ENCODE measurements around the gene AGXT. TPM values are rescaled to one million over a fixed set of nuclear protein-coding genes. Genes with fewer than 3 reads are reported as not detected.

Gene AGXT
- total RNA-seq, 1 donor from 2014 or later, result not detected

- H3K9me3 Mint-ChIP-seq, result no peaks in the 10 kb centered on the region
- H3K4me3 Mint-ChIP-seq, result no peak overlapping the region
- H3K27me3 Mint-ChIP-seq (ENCODE audit: low read depth), result no peaks in the 10 kb centered on the region
- TF ChIP-seq, protein P1, sequence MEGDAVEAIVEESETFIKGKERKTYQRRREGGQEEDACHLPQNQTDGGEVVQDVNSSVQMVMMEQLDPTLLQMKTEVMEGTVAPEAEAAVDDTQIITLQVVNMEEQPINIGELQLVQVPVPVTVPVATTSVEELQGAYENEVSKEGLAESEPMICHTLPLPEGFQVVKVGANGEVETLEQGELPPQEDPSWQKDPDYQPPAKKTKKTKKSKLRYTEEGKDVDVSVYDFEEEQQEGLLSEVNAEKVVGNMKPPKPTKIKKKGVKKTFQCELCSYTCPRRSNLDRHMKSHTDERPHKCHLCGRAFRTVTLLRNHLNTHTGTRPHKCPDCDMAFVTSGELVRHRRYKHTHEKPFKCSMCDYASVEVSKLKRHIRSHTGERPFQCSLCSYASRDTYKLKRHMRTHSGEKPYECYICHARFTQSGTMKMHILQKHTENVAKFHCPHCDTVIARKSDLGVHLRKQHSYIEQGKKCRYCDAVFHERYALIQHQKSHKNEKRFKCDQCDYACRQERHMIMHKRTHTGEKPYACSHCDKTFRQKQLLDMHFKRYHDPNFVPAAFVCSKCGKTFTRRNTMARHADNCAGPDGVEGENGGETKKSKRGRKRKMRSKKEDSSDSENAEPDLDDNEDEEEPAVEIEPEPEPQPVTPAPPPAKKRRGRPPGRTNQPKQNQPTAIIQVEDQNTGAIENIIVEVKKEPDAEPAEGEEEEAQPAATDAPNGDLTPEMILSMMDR (conservative IDR thresholded peaks at IDR 0.05), result no peak
- no peak overlapping the region for H3K27ac Mint-ChIP-seq (ENCODE audit: unreplicated experiment)
- no peak for DNase-seq (ENCODE audit: low read depth, low spot score)
- H3K4me1 Mint-ChIP-seq, result peaks cover 4% of the 10 kb centered on the region
- H3K36me3 Mint-ChIP-seq (ENCODE audit: low read depth), result no peaks in the 10 kb centered on the region
Observed at GRCh38 chr2:240896871-240897692, 28.5 kb downstream of the AGXT start.

DNA sequence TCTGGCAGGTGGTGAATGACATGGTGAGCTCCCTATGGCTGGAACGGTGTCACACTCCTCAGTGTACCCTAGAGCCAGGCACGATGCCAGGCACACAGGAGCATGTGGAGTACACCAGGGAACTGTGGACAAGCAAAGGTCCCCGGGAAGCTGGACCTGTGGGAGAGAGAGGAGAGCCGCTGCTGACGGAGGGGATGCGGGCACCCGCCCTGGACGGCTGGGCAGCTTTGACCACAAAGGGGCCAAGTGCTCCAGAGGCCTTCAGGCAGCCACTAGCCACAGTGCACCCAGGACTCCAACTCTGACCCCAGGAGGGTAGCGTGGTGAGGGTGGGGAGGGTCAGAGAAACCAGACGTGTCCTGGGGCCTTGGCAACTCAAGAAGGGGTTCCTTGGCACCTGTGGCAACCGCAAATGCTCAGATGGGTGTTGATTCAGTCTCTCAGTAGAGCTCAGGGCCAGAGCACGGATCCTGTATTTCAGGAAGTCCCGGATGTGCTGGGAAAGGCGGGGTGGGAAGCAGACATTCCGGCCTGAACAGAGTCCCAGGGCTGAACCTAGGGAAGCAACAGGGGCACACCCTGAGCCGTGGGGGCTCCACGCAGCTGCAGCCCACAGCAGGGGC is 29.6 kb downstream of the AGXT start:
- no peak for DNase-seq (ENCODE audit: low read depth, low spot score)
- Mint-ChIP-seq H3K27ac (ENCODE audit: unreplicated experiment) (no peak overlapping the region), H3K4me1 (peaks cover 4% of the 10 kb centered on the region), H3K27me3 (ENCODE audit: low read depth) (no peaks in the 10 kb centered on the region), H3K9me3 (no peaks in the 10 kb centered on the region), H3K36me3 (ENCODE audit: low read depth) (no peaks in the 10 kb centered on the region), H3K4me3 (no peak overlapping the region)
- TF ChIP-seq, protein P1 (conservative IDR thresholded peaks at IDR 0.05), result no peak

DNA sequence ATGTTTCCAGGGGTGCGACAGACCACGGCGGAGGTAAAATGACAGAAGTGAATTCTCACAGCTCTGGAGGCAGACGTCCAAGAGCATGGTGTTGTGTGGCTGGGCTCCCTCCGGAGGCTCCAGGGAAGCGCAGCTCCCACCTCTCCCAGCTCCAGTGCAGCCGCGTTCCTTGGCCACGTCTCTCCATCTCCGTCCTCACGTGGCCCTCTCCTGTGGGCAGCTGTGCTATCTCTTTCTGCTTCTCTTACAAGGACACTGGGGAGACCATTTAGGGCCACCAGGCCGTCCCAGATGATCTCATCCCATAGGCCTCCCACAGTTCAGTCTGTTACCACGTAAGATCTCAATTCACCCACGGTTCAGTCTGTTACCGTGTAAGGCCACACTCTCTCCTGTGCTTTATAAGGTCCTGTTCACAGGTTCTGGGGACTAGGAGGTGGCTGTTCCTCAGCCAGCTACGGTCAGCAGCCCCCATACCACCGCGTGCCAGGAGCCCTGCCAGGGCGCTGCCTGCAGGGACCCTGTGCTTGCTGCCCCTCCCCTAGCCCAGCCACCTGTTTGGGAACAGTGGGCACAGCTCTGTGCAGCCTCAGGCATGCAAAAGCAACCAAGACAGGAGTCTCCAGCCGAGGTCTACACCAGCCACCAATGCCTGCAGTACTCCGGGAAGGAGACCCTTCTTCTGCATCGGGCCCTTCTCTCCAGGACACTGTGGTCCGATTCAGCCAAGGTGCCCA is 30.3 kb downstream of the AGXT start:
- Mint-ChIP-seq H3K4me3 (no peak overlapping the region), H3K27me3 (ENCODE audit: low read depth) (no peaks in the 10 kb centered on the region), H3K4me1 (no peaks in the 10 kb centered on the region), H3K36me3 (ENCODE audit: low read depth) (no peaks in the 10 kb centered on the region), H3K27ac (ENCODE audit: unreplicated experiment) (no peak overlapping the region), H3K9me3 (no peaks in the 10 kb centered on the region)
- no peak for DNase-seq (ENCODE audit: low read depth, low spot score)
- TF ChIP-seq, protein P1 (conservative IDR thresholded peaks at IDR 0.05), result no peak

GRCh38 chr2:240899468-240899865 is 30.8 kb downstream of the AGXT start:
- H3K9me3 Mint-ChIP-seq, result no peaks in the 10 kb centered on the region
- no peaks in the 10 kb centered on the region for H3K27me3 Mint-ChIP-seq (ENCODE audit: low read depth)
- DNase-seq (ENCODE audit: low read depth, low spot score), result no peak
- H3K36me3 Mint-ChIP-seq (ENCODE audit: low read depth), result no peaks in the 10 kb centered on the region
- no peak overlapping the region for H3K4me3 Mint-ChIP-seq
- no peaks in the 10 kb centered on the region for H3K4me1 Mint-ChIP-seq
- H3K27ac Mint-ChIP-seq (ENCODE audit: unreplicated experiment), result no peak overlapping the region
- TF ChIP-seq, protein P1 (conservative IDR thresholded peaks at IDR 0.05), result no peak

- H3K4me1 Mint-ChIP-seq, result no peaks in the 10 kb centered on the region
- H3K36me3 Mint-ChIP-seq (ENCODE audit: low read depth), result no peaks in the 10 kb centered on the region
- H3K4me3 Mint-ChIP-seq, result no peak overlapping the region
- TF ChIP-seq, protein P1 (conservative IDR thresholded peaks at IDR 0.05), result no peak
- H3K9me3 Mint-ChIP-seq, result no peaks in the 10 kb centered on the region
- no peak overlapping the region for H3K27ac Mint-ChIP-seq (ENCODE audit: unreplicated experiment)
- no peaks in the 10 kb centered on the region for H3K27me3 Mint-ChIP-seq (ENCODE audit: low read depth)
- no peak for DNase-seq (ENCODE audit: low read depth, low spot score)
Observed at GRCh38 chr2:240900141-240900860, 31.7 kb downstream of the AGXT start.

All from neural crest cell (in vitro differentiated cells).